C4-2B (cell line): ENCODE data around the gene GABBR1.

Experiments
- H3K27ac ChIP-seq: fragments of 450-650 bp; 2 replicates; pipeline ENCODE4 v1.5.1; 2017
- ZFX ChIP-seq: fragments of 450-650 bp; IDR thresholded peaks from 2 replicates; pipeline ENCODE4 v1.6.1; 2017
- TF ChIP-seq, protein P1 (sequence below): fragments of 450-650 bp; conservative IDR thresholded peaks from 2 replicates; pipeline ENCODE4 v1.5.1; 2017; ENCODE audit warnings: mild to moderate bottlenecking

Gene GABBR1

DNA sequence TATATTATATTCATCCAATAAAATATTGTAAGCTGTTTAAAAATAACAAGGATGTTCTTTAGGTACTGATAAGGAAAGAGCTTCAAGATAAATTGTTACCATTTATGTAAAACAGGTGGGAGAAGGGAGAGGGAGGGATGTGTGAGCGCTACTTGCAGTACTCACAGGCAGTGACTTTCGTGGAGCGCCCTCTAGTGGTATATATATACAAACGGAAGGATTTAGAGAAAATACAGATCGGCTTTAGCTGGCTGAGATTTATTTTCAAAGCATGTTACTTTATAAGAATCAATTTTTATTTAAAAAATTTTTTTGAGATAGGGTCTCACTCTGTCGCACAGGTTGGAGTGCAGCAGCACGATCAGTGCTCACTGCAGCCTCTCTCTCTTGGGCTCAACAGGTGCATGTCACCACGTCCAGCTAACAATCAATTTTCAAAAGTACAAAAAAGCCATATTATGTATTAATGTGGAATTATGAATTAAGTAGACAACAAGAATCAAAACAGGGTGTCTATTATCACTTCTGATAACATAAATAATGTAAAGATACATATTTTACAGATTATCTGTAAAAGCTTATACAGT lies 20.6 kb upstream of the GABBR1 start:
- TF ChIP-seq, protein P1, sequence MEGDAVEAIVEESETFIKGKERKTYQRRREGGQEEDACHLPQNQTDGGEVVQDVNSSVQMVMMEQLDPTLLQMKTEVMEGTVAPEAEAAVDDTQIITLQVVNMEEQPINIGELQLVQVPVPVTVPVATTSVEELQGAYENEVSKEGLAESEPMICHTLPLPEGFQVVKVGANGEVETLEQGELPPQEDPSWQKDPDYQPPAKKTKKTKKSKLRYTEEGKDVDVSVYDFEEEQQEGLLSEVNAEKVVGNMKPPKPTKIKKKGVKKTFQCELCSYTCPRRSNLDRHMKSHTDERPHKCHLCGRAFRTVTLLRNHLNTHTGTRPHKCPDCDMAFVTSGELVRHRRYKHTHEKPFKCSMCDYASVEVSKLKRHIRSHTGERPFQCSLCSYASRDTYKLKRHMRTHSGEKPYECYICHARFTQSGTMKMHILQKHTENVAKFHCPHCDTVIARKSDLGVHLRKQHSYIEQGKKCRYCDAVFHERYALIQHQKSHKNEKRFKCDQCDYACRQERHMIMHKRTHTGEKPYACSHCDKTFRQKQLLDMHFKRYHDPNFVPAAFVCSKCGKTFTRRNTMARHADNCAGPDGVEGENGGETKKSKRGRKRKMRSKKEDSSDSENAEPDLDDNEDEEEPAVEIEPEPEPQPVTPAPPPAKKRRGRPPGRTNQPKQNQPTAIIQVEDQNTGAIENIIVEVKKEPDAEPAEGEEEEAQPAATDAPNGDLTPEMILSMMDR = peak; percentile 93
- no peak for TF ChIP-seq ZFX

DNA sequence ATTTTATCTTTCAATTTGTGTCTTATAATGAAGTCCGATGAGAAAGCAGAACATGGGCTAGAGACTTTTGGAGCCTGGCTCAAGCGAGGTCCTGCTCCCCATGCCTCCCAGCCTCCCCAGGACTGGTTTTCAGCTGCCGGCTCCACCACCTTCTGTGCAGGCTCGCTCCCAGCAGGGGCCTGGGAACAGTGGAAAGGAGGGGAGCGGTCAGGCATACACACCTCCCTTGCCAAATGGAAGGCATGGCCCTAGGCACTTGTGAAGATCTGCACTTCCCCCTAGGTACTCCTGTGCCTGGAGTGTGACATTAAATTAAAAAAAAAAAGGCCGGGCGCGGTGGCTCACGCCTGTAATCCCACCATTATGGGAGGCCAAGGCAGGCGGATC lies 19.2 kb upstream of the GABBR1 start:
- TF ChIP-seq, protein P1 = no peak
- TF ChIP-seq ZFX = no peak
- H3K27ac ChIP-seq = no peak overlapping the region

More for the DNA sequence above, 20.6 kb upstream of the GABBR1 start:
- no peak overlapping the region for H3K27ac ChIP-seq

DNA sequence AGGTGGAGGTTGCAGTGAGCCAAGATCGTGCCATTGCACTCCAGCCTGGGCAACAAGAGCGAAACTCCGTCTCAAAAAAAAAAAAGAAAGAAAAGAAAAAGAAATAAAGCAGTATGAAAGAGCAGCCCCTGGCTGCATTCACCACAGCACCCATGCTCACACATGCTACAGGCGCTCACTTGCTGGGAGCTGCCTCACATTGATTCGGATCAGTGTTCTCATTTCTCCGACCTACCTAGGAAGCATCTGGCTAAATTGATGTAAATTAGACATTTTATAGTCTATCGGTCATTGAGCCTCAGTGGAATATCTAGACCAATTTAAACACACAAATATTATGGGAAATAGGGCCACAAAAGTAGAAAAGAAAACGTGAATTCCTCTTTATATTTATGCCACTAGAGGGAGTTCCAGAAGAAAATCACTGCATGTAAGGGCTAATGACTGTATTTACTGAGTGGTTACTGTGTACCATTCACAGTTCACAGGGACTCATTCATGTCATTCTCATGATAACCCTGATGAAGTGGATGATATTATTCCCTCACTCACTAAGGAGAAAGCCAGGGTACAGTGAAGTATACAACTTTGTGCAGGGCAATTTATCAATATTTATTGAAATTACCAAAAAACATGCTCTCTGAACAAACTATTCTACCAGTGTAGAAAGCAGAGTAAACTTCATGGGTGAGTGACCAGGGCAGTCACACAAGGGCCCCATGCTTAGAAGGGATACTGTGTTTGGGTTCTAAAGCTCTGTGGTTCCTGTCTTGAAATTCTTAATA lies 18.6 kb upstream of the GABBR1 start:
- TF ChIP-seq ZFX = no peak
- TF ChIP-seq, protein P1 = peak; percentile 85
- H3K27ac ChIP-seq = no peak overlapping the region

DNA sequence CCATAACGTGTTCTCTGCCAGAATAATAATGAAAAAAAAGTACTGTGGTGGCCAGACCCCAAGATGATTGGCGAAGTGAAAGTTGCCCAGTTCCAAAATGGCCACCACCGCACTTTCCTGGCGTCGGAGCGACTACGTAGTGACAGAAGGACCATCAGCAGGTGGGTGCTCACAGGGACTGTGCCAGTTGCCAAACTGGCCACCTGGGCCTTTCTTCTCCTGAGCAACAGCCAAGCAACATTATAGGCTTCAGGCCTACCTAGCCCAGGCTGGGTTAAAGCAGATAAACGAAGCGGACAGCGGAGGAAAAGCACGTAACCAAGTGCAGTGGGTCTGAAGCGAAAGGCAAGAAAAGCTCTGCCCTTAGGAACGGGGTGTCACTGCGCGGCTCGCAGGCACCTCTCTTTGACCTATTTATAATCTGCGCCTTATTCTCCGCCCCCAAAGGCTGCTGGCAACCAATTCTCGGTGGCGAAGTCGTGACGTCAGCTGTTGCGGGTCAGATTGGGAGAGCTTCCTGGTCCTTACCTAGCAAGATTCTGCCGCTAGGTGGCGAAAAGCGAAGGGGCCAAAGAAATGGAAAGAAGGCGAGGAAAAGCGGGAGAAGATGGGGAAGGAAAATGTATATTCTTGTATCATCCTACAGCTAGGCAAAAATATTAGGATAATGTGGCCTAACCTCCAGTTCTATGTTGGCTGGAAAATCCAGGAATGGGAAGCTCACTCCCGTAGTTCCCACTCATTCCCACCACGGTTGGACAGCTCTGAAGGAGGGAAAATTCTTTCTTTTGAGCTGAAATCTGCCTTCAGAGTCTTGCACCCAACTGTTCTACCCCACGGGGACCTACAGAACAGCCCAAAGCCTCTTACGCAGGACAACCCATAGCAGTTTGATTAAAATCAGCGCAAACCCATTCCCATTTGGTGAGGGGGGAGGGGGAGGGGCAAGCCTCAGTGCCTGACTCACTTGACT lies 17.0 kb upstream of the GABBR1 start:
- peak overlapping the region; percentile 59 for H3K27ac ChIP-seq
- TF ChIP-seq, protein P1 = peak; percentile 95
- 0 out of 2 replicates have a peak, but pooled peaks have one; percentile 10 for TF ChIP-seq ZFX

DNA sequence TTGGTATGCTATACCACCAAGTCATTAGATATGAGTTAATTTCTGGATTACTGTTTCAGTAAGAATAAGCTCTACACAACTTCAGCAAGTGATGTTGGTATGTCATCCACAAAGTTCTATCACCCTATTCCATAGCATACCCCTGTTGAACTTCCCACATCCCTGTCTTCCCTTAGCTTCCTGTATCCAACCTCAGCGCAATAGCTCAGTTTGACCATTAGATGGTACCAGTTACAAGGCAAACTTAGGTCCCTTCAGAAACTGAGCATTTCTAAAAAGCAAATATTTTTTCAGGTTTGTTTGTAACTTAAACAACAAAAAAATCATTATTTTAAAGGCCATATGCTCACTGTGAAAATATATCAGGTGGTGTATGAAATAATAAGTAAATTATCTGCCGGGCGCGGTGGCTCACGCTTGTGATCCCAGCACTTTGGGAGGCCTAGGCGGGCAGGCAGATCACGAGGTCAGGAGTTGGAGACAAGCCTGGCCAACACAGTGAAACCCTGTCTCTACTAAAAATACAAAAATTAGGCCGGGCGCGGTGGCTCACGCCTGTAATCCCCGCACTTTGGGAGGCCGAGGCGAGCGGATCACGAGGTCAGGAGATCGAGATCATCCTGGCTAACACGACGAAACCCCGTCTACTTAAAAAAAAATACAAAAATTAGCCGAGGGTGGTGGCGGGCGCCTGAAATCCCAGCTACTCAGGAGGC lies 15.1 kb upstream of the GABBR1 start:
- H3K27ac ChIP-seq = no peak overlapping the region

DNA sequence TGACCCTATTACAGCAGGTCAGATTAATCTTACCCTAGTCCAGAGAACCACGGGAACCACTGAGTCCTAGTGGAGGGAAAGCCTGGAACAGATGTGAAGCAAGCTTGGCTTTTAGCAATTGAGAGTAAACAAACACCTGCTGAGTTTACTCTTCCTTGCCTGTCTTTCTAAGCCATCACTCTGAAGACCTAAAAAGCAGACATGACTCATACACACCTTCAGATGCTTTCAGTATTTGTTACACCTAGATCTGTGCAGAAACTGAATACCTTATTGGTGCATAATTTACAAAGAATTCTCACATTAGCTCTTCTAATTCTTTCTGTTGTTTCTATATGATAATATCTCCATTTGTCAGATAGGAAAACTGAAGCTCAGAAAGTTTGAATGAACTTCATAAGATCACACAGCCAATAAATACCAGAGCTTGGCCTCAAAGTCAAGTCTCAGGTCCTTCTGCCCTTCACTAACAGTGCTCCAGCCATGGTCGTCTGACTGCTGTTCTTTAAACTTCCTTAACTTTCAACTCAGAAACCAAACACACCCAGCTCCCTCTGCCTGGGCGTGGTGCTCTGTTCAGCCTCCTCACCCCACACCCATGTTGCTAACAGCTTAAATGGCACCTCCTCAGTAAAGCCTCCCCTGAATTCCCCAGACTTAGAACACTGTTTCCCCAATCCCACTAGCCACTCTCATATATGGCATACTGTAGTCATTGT lies 8.6 kb upstream of the GABBR1 start:
- TF ChIP-seq, protein P1 = no peak
- TF ChIP-seq ZFX = no peak
- no peak overlapping the region for H3K27ac ChIP-seq

More for the DNA sequence above, 15.1 kb upstream of the GABBR1 start:
- no peak for TF ChIP-seq ZFX
- TF ChIP-seq, protein P1 = peak; percentile 77
